ENCODE measurements around the gene SSH3. TPM values are rescaled to one million over a fixed set of nuclear protein-coding genes. Genes with fewer than 3 reads are reported as not detected.
A peak's percentile ranks its signal among the peaks of the same experiment; 100 is the strongest.

Gene SSH3
- total RNA-seq, 6 donors from 2014 or later: 35.9 to 99.2 (median 53.8) TPM

GRCh38 chr11:67268962-67269268 lies 34.4 kb upstream of the SSH3 start:
- ATAC-seq (ENCODE audit: low FRiP score in 2 of 2): no peak
- DNase-seq: peak in 1 of 2 donors; percentile 61
- peaks cover 70 to 73% (median 72%) of the 10 kb centered on the region in 4 donors for H3K4me1 ChIP-seq
- H3K36me3 ChIP-seq: peaks cover 0 to 10% (median 3%) of the 10 kb centered on the region in 4 donors
- H3K27ac ChIP-seq: peak overlapping the region; percentile 80 to 99 (median 94)
- H3K27me3 ChIP-seq: no peaks in the 10 kb centered on the region
- 79 to 91% methylated on average over 12 of the region's 13 CpGs for WGBS, 2 donors
- H3K9me3 ChIP-seq: no peaks in the 10 kb centered on the region
- peak overlapping the region in 3 of 4 donors; percentile 8 to 99 (median 99) for H3K4me3 ChIP-seq
- TF ChIP-seq POLR2AphosphoS5 (IDR thresholded peaks at IDR 0.05): no peak
- TF ChIP-seq POLR2A (IDR thresholded peaks at IDR 0.05): no peak
- TF ChIP-seq CTCF (IDR thresholded peaks at IDR 0.05): no peak
- TF ChIP-seq EP300 (IDR thresholded peaks at IDR 0.05): no peak

GRCh38 chr11:67269401-67270255 lies 33.7 kb upstream of the SSH3 start:
- H3K27ac ChIP-seq: peak overlapping the region; percentile 80 to 99 (median 94)
- ATAC-seq (ENCODE audit: low FRiP score in 2 of 2) (no peak), DNase-seq (no peak)
- H3K27me3 ChIP-seq: no peaks in the 10 kb centered on the region
- peak overlapping the region; percentile 8 to 99 (median 54) for H3K4me3 ChIP-seq
- no peak for TF ChIP-seq POLR2AphosphoS5 (IDR thresholded peaks at IDR 0.05)
- H3K4me1 ChIP-seq: peaks cover 77 to 81% (median 79%) of the 10 kb centered on the region in 4 donors
- 32 to 37% methylated on average over 9 to 15 of the region's 15 CpGs for WGBS, 2 donors
- peaks cover 0 to 10% (median 3%) of the 10 kb centered on the region in 4 donors for H3K36me3 ChIP-seq
- no peaks in the 10 kb centered on the region for H3K9me3 ChIP-seq

GRCh38 chr11:67270256-67271204 lies 32.8 kb upstream of the SSH3 start:
- H3K27ac ChIP-seq: peak overlapping the region; percentile 80 to 99 (median 94)
- WGBS, 2 donors: 20 to 28% methylated on average over 27 to 28 of the region's 28 CpGs
- no peaks in the 10 kb centered on the region for H3K9me3 ChIP-seq
- ATAC-seq (ENCODE audit: low FRiP score in 2 of 2) (peak in 1 of 2 donors; percentile 14), DNase-seq (peak in 1 of 2 donors; percentile 73)
- peak overlapping the region; percentile 8 to 99 (median 54) for H3K4me3 ChIP-seq
- H3K27me3 ChIP-seq: no peaks in the 10 kb centered on the region
- no peak for TF ChIP-seq EP300 (IDR thresholded peaks at IDR 0.05)
- TF ChIP-seq CTCF (IDR thresholded peaks at IDR 0.05): no peak
- TF ChIP-seq POLR2AphosphoS5 (IDR thresholded peaks at IDR 0.05): peak; percentile 14 to 43
- no peak for TF ChIP-seq POLR2A (IDR thresholded peaks at IDR 0.05)
- H3K36me3 ChIP-seq: peaks cover 0 to 16% (median 3%) of the 10 kb centered on the region in 4 donors
- peaks cover 86 to 90% (median 88%) of the 10 kb centered on the region in 4 donors for H3K4me1 ChIP-seq

DNA sequence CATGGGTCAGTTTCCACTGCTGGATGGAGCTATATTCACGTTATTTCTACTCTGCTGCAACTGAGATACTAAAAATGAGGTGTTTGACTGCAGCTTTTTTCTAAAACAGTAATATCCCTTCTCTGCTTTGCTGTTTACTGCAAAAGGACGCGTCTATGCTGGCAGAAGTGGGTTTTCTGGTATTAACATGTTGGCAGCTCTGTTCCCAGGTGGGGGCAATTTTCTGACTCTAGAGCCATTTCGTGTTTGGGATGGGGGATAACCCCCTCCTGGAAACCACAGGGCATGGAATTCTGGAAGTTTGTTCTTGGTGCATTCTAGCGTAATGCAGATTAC lies 32.2 kb upstream of the SSH3 start:
- TF ChIP-seq CTCF (IDR thresholded peaks at IDR 0.05): no peak
- no peak for TF ChIP-seq EP300 (IDR thresholded peaks at IDR 0.05)
- no peak for TF ChIP-seq POLR2AphosphoS5 (IDR thresholded peaks at IDR 0.05)
- TF ChIP-seq POLR2A (IDR thresholded peaks at IDR 0.05): no peak
- Histone ChIP-seq H3K9me3 (no peaks in the 10 kb centered on the region), H3K27me3 (no peaks in the 10 kb centered on the region), H3K4me3 (peak overlapping the region in 2 of 4 donors; percentile 99), H3K27ac (peak overlapping the region; percentile 80 to 99 (median 94)), H3K4me1 (peaks cover 88 to 90% (median 89%) of the 10 kb centered on the region in 4 donors), H3K36me3 (peaks cover 0 to 16% (median 3%) of the 10 kb centered on the region in 4 donors)
- ATAC-seq (ENCODE audit: low FRiP score in 2 of 2): no peak
- 47 to 63% methylated on average over 5 of the region's 5 CpGs for WGBS, 2 donors
- no peak for DNase-seq

Measured in upper lobe of left lung (tissue), 6 donors.